ENCODE results near the gene ACYP2.
A peak's percentile ranks its signal among the peaks of the same experiment; 100 is the strongest.

ACYP2 gene

GRCh38 chr2:54240515-54241469 is 125.4 kb downstream of the ACYP2 start:
- H3K4me1 Mint-ChIP-seq = peaks cover 14% of the 10 kb centered on the region
- no peak overlapping the region for H3K4me3 Mint-ChIP-seq
- peaks cover 8% of the 10 kb centered on the region for H3K36me3 Mint-ChIP-seq (ENCODE audit: low read depth)
- TF ChIP-seq, protein P1, sequence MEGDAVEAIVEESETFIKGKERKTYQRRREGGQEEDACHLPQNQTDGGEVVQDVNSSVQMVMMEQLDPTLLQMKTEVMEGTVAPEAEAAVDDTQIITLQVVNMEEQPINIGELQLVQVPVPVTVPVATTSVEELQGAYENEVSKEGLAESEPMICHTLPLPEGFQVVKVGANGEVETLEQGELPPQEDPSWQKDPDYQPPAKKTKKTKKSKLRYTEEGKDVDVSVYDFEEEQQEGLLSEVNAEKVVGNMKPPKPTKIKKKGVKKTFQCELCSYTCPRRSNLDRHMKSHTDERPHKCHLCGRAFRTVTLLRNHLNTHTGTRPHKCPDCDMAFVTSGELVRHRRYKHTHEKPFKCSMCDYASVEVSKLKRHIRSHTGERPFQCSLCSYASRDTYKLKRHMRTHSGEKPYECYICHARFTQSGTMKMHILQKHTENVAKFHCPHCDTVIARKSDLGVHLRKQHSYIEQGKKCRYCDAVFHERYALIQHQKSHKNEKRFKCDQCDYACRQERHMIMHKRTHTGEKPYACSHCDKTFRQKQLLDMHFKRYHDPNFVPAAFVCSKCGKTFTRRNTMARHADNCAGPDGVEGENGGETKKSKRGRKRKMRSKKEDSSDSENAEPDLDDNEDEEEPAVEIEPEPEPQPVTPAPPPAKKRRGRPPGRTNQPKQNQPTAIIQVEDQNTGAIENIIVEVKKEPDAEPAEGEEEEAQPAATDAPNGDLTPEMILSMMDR (IDR thresholded peaks at IDR 0.05; ENCODE audit: unreplicated experiment in 3 of 3) = no peak
- no peaks in the 10 kb centered on the region for H3K27me3 Mint-ChIP-seq (ENCODE audit: low read depth)
- H3K27ac Mint-ChIP-seq = peak overlapping the region in 1 of 3 experiments; percentile 56
- H3K9me3 Mint-ChIP-seq = peaks cover 13% of the 10 kb centered on the region

- Mint-ChIP-seq H3K27ac (no peak overlapping the region), H3K4me3 (no peak overlapping the region), H3K27me3 (ENCODE audit: low read depth) (no peaks in the 10 kb centered on the region), H3K36me3 (ENCODE audit: low read depth) (no peaks in the 10 kb centered on the region), H3K9me3 (no peaks in the 10 kb centered on the region), H3K4me1 (no peaks in the 10 kb centered on the region)
- TF ChIP-seq, protein P1 (IDR thresholded peaks at IDR 0.05; ENCODE audit: unreplicated experiment in 3 of 3) = no peak
Observed at GRCh38 chr2:54247115-54247514, 131.7 kb downstream of the ACYP2 start.

- Mint-ChIP-seq H3K4me1 (no peaks in the 10 kb centered on the region), H3K27ac (no peak overlapping the region), H3K27me3 (ENCODE audit: low read depth) (no peaks in the 10 kb centered on the region), H3K36me3 (ENCODE audit: low read depth) (peaks cover 3% of the 10 kb centered on the region), H3K9me3 (no peaks in the 10 kb centered on the region), H3K4me3 (no peak overlapping the region)
- TF ChIP-seq, protein P1 (IDR thresholded peaks at IDR 0.05; ENCODE audit: unreplicated experiment in 3 of 3) = no peak
Observed at GRCh38 chr2:54249629-54250028, 134.2 kb downstream of the ACYP2 start.

DNA sequence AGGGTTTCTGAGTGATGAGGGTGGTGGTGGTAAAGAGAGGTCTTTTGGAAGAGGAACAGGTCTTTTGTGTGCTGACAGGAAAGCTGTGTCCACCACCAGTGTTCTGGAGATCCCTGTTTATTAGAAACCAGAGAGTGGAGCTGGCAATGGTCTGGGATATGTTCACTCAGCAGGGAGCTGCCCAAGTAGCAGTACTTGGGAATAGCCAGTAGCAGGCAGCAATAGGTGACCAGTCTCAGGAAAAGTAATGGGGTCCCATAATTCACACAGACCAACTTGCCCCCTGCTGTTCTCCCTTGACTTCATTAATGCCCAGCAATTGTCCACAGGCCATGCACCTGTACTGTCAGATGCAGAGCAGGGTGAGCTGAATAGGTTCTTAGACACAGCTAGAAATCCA is 138.8 kb downstream of the ACYP2 start:
- peaks cover 2% of the 10 kb centered on the region for H3K9me3 Mint-ChIP-seq
- no peaks in the 10 kb centered on the region for H3K27me3 Mint-ChIP-seq (ENCODE audit: low read depth)
- H3K36me3 Mint-ChIP-seq (ENCODE audit: low read depth) = peaks cover 4% of the 10 kb centered on the region
- peak overlapping the region in 1 of 3 experiments; percentile 72 for H3K27ac Mint-ChIP-seq
- TF ChIP-seq, protein P1 (IDR thresholded peaks at IDR 0.05; ENCODE audit: unreplicated experiment in 3 of 3) = no peak
- no peak overlapping the region for H3K4me3 Mint-ChIP-seq
- H3K4me1 Mint-ChIP-seq = no peaks in the 10 kb centered on the region

GRCh38 chr2:54255230-54256090 is 140.0 kb downstream of the ACYP2 start:
- H3K9me3 Mint-ChIP-seq = peaks cover 2% of the 10 kb centered on the region

More at GRCh38 chr2:54255230-54256090, 140.0 kb downstream of the ACYP2 start:
- no peaks in the 10 kb centered on the region for H3K4me1 Mint-ChIP-seq
- H3K4me3 Mint-ChIP-seq = no peak overlapping the region
- no peak overlapping the region for H3K27ac Mint-ChIP-seq
- H3K27me3 Mint-ChIP-seq (ENCODE audit: low read depth) = no peaks in the 10 kb centered on the region
- peaks cover 4% of the 10 kb centered on the region for H3K36me3 Mint-ChIP-seq (ENCODE audit: low read depth)
- TF ChIP-seq, protein P1 (IDR thresholded peaks at IDR 0.05; ENCODE audit: unreplicated experiment in 3 of 3) = no peak

All from nephron (organoid).